Ishikawa (cell line): ENCODE results near the gene CXXC4.

Experiments used
- CEBPB ChIP-seq: IDR thresholded peaks from 2 replicates; pipeline ENCODE4 v1.6.1; 2012
- CREB1 ChIP-seq: IDR thresholded peaks from 2 replicates; pipeline ENCODE4 v1.6.1; 2012; ENCODE audit warnings: low read depth
- EGR1 ChIP-seq: IDR thresholded peaks from 2 replicates; pipeline ENCODE4 v1.6.1; 2012
- EP300 ChIP-seq: IDR thresholded peaks from 2 replicates; pipeline ENCODE4 v1.6.1; 2012; ENCODE audit warnings: borderline replicate concordance
- FOXM1 ChIP-seq: IDR thresholded peaks from 2 replicates; pipeline ENCODE4 v1.6.1; 2012; ENCODE audit warnings: low read depth, borderline replicate concordance
- MAX ChIP-seq: IDR thresholded peaks from 2 replicates; pipeline ENCODE4 v1.6.1; 2012
- NFIC ChIP-seq: IDR thresholded peaks from 2 replicates; pipeline ENCODE4 v1.6.1; 2012
- RAD21 ChIP-seq: IDR thresholded peaks from 2 replicates; pipeline ENCODE4 v1.6.1; 2012; ENCODE audit warnings: low read depth
- REST ChIP-seq: IDR thresholded peaks from 2 replicates; pipeline ENCODE4 v1.6.1; 2012; ENCODE audit warnings: low read depth, mild to moderate bottlenecking
- TAF1 ChIP-seq: IDR thresholded peaks from 2 replicates; pipeline ENCODE4 v1.6.1; 2012; ENCODE audit warnings: low read depth, mild to moderate bottlenecking
- TCF12 ChIP-seq: IDR thresholded peaks from 2 replicates; pipeline ENCODE4 v1.6.1; 2012; ENCODE audit warnings: low read depth
- TEAD4 ChIP-seq: IDR thresholded peaks from 2 replicates; pipeline ENCODE4 v1.6.1; 2012
- USF1 ChIP-seq: IDR thresholded peaks from 2 replicates; pipeline ENCODE4 v1.6.1; 2012
- YY1 ChIP-seq: IDR thresholded peaks from 2 replicates; pipeline ENCODE4 v1.6.1; 2012; ENCODE audit warnings: low read depth
- ZBTB7A ChIP-seq: IDR thresholded peaks from 2 replicates; pipeline ENCODE4 v1.6.1; 2012; ENCODE audit warnings: low read depth

CXXC4 gene

GRCh38 chr4:104488151-104488550 is 6.5 kb downstream of the CXXC4 start:
- TF ChIP-seq EGR1 (no peak), REST (no peak), FOXM1 (no peak), TCF12 (no peak), CREB1 (no peak), MAX (no peak), ZBTB7A (no peak), USF1 (no peak), TAF1 (no peak), RAD21 (no peak), CEBPB (no peak), EP300 (no peak), TEAD4 (no peak), YY1 (no peak), NFIC (no peak)

- TF ChIP-seq YY1 (no peak), REST (no peak), CEBPB (no peak), EGR1 (no peak), CREB1 (no peak), RAD21 (no peak), TCF12 (no peak), EP300 (no peak), USF1 (no peak), MAX (no peak), ZBTB7A (no peak), NFIC (no peak), FOXM1 (no peak)
These were observed 7.8 kb downstream of the CXXC4 start for GRCh38 chr4:104486716-104487504.

- TF ChIP-seq CEBPB (no peak), ZBTB7A (no peak), YY1 (no peak), MAX (no peak), EGR1 (no peak), REST (no peak), RAD21 (no peak), TCF12 (no peak)
These were observed 19.0 kb downstream of the CXXC4 start for GRCh38 chr4:104475652-104476051.

GRCh38 chr4:104472766-104473165 is 21.9 kb downstream of the CXXC4 start:
- no peak for TF ChIP-seq EGR1
- TF ChIP-seq CREB1 = no peak
- TF ChIP-seq NFIC = no peak
- TF ChIP-seq EP300 = no peak
- TF ChIP-seq MAX = no peak
- no peak for TF ChIP-seq YY1
- TF ChIP-seq FOXM1 = no peak
- no peak for TF ChIP-seq CEBPB
- TF ChIP-seq REST = no peak
- TF ChIP-seq TEAD4 = no peak
- no peak for TF ChIP-seq ZBTB7A
- TF ChIP-seq RAD21 = no peak
- no peak for TF ChIP-seq USF1
- TF ChIP-seq TCF12 = no peak
- no peak for TF ChIP-seq TAF1
